ENCODE data around the gene PKIG.
"Not testable (repeated sequence)": the region's sequence is repeated elsewhere in the genome, so short reads cannot be mapped to it uniquely, and the experiment has no call there.

Gene PKIG

DNA sequence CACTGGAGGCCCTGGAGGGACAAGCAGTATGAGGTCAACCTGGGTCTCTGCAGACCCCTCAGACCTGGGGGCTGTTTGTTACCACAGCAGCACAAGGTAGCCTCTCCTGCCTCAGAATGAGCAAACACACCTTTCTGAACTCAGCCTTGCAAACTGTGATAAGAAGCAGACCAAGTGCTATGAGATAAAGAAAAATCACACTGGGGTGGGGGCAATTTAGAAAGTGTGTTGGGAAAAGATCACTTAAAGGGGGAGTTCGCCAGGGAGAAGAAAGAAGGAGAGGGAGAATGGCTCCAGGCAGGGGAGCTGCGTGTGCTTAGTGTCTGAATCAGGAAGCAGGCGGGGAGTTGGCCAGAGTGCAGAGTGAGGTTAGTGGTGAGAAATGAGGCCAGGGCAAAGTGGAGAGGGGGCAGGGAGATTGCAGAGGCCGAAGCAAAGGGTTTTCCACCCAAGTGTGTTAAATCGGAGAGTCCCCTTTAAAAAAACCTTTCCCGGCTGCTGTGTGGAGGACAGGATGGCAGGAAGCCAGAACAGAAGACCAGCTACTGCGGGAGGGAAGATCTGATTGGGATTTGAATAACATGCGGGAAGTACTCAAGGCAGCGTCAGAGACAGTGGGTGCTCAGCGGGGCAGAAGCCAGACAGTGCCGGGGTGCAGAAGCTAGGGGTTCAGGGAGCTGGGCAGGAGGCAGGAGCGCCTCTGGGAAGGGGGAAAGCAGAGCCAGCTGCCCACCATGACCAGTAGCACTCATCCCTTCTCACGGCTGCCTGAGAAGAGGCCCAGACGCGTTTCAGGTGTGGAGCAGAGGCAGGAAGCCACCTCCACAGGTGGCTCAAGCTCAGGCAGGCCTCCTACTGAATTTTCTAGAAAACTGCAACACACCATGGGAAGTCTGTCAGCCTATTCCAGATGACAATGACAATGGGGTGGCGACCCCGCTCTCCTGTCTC lies 60.1 kb downstream of the PKIG start:
- DNase-seq (ENCODE audit: low read depth): peak; percentile 88

DNA sequence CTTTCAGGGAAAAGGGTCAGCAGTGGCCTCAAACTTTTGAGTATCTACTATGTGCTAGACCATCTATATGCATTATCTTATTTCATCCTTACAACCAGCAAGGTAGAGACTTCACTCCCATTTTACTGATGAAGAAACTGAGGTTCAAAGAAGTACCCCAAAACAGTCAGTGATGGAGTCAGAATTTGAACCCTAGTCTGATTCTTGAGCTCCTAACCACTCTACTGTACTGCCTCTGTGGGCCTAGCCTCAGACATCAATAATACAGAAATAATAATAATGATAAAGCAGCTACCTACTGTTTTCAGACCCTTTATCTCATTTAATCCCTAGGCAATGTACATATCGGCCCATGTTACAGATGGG lies 60.8 kb downstream of the PKIG start:
- no peak for DNase-seq (ENCODE audit: low read depth)

DNA sequence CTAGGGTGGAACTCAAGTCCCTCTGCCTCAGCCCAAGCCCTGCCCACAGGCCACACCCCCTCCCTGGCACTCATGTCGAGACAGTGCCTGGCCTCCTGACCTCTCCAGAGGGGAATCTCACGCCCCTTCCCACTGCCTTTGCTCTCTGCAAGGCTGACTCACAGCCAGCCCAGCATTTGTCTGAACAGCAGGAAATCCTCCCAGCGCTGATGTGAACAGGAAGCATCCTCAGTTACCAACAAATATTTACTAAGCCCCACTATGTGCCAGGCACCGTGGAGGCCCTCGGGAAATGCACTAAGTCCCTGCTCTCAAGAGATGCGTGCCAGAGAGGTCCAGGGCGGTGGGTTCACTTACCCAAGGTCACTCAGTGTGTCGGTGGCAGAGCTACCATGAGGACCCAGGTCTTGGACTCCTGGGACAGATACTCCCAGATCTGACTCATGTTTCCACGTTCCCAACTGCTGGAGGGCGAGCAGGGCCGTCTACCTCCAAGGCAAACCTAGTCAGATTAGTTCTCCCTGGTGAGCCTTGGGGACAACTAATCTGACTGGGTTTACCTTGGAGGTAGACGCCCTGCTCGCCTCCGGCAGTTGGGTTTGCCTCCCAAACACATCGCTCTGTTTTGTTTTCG lies 61.3 kb downstream of the PKIG start:
- DNase-seq (ENCODE audit: low read depth): peak; percentile 92

DNA sequence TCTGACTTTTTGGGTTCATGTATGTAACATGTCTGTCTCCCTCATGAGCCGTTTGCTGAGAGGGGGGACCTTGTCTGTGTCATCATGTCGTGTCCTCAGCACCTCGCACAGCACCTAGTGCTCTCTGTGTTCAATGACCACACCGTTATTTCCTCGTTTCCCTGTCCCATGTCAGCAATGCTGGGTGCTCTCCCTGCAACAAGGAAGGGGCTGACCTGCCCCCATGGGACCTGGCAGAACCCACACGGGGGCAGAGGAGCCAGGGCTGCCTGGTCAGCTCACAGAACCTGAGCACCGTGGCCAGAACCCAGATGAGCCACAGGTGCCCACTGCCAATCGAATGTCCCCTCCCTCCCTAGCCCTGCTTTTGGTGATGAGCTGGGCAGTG lies 61.8 kb downstream of the PKIG start:
- no peak for DNase-seq (ENCODE audit: low read depth)

GRCh38 chr20:44644667-44645131 lies 62.3 kb downstream of the PKIG start:
- peak; percentile 20 for DNase-seq (ENCODE audit: low read depth)

DNA sequence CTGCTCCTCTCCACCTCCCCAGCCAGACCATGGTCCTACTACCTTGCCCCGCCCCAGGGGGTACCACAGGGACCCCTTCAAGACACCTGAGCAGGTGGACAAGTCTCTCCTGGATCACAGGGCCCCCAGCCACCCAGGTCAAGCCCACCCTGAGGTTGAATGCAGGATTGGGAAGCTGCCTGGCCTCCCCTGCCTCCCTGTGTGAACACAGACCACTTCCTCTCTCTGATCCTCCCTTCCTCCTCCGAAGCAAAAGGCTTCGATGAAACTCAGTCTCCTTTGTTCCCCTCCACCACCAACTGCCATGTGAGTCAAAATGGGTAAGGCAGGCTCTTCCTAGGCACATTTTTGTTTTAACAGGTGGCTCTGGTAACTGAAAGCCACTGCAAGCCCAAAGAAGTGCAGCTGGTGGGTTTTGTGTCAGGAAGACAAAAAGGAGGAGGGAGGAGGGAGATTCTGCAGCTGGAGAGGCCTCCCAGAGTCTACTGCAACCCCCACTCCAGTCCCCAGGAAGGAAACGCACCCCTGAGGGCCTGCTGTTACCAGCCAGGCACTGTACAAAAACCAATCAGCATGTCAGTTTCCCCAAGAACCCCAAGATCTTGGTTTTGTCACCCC lies 63.8 kb downstream of the PKIG start:
- peak; percentile 12 for DNase-seq (ENCODE audit: low read depth)

DNA sequence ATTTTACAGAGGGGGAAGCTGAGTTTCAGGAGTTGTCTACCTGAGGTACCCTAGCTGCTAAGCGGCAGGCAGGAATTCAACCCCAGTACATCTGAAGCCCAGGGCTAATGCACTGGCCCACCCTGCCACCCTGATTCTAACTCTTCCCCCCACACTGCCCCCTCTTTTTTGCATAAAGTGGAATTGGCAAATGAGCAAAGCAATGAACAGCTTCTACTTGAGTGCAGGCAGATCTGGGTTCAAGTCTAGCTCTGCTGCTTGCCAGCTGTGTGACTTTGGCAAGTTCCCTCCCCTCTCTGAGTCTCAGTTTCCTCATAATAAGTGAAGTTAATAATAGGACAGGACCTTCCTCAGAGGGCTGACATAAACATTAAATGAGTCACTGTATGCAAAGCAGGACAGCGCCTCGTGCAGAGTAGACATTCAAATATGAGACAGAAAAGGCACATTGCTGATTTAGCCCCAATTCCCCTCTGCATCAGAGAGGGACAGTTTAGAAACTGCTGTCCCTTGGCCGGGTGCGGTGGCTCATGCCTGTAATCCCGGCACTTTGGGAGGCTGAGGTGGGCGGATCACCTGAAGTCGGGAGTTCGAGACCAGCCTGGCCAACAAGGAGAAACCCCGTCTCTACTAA lies 64.4 kb downstream of the PKIG start:
- peak; percentile 88 for DNase-seq (ENCODE audit: low read depth)

DNA sequence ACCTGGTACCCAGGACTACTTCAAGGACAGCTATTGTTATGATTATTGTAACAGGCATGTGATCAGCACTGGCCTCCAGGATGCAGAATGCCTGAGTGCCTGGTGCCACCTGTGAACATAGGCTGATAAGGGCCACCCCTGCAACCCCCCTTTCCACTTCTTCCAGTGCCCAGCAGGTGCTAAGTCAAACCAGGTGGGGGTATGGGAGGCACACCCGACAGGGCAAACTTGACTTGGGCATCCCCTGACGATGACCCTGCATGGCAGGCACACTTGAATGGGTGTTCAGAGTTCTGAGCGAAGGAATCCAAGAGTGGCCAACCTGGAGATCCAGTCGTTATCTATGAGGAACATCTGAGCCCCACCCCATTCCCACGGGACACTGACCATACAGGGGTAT lies 65.7 kb downstream of the PKIG start:
- DNase-seq (ENCODE audit: low read depth): no peak

DNA sequence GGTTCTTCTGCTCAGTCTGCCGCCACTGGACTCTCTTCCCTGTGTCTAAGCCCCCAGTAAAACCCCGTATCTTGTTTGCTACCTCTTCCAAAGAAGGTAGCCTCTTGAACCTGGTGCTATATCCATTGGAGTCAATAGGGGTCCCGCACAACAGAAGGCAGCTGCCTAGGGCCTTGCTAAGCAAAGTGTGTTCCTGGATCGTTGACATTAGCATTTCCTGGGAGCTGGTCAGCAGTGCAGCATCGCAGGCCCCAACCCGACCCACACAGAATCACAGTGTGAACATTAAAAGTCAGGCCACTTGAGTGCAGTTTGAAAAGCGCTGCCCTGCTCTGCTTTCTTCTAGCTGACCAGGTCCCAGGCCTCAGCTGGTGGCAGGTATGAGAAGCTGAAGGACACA lies 66.2 kb downstream of the PKIG start:
- DNase-seq (ENCODE audit: low read depth): peak; percentile 42

DNA sequence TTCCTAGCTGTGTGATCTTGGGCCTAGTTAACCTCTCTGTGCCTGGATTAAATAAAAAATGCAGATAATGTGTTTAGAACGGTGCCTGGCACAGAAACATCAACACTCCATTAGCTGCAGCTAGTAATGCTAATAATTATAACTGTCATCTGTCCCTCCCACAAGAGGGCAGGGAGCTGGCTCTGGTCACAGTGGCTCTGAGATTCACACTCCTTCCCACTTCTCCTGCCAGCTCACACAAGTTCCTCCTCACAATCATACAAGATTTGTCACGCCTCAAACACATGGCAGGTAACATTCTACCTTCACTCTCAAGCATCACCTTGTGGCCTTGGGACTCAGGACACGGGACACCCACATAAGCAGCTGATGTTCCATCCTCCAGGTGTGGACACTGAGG lies 66.7 kb downstream of the PKIG start:
- no peak for DNase-seq (ENCODE audit: low read depth)

DNA sequence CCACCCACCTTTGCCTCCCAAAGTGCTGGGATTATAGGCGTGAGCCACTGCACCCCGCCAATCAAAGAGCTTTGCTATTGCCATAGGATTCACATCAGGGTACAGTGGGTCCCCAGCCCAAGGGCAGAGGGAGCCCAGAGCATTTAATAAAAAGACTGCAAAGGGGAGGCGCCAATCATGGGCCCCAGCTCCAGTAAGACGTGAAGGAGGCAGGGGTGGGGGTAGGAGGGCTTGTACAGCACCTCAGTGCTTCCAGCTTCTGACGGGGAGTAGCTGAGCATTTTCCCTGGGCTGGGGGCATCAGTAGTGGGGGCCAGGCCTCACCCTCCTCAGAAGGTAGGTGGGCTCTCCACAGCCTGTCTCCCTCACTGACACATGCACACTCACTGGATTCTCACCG lies 67.6 kb downstream of the PKIG start:
- no peak for DNase-seq (ENCODE audit: low read depth)

DNA sequence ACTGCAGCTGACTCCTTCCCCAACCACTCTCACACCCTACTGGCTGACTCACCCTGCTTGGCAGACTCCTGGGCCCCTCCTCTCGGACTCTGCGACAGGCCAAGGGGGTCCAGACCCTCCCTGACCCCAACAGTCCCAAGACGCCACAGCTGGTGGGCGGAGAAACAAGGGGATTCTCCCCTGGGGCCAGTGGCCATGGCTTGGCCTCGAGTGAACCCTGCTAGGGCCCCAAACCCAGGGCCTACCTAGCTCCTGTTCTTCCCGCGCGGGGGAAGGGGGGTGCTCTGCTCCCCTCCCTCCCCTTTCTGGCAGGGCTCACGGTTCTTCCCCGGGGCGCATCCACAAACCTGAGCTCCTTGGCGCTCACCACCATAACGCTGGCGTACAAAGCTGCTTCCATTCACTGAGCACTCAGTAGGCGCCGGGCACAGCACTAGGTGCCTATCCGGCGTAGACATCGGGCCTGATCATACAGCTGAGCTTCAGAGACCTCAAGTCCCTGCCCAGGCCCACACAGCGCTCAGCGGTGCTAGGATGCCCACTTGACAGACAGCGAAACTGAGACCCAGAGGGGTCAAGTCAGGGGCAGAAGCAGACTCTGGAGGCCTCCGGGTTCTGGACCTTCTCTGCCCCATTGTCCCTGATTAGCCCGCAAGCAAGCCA lies 68.5 kb downstream of the PKIG start:
- DNase-seq (ENCODE audit: low read depth): no peak

DNA sequence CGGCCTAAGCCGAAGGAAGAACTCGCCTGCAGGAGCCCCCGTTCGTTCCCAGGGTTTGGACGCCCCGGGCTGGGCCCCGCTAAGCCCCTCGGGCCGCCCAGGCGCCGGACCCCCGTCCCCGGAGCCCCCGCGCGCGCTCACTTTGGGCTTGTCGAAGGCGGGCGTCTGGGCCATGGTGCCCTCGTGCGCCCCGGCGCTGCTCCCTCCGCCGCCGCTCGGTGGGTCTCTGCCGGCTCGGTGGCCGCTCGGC lies 69.0 kb downstream of the PKIG start:
- DNase-seq (ENCODE audit: low read depth): no peak

- peak; percentile 64 for DNase-seq (ENCODE audit: low read depth)
These were observed 69.5 kb downstream of the PKIG start, which contains the start of gene ADA for GRCh38 chr20:44651684-44652423. ADA (minus strand) TSS chr20:44651699; CDS start chr20:44651607, 92 bp downstream.

- DNase-seq (ENCODE audit: low read depth): no peak
These were observed 71.2 kb downstream of the PKIG start for GRCh38 chr20:44653546-44653945.

DNA sequence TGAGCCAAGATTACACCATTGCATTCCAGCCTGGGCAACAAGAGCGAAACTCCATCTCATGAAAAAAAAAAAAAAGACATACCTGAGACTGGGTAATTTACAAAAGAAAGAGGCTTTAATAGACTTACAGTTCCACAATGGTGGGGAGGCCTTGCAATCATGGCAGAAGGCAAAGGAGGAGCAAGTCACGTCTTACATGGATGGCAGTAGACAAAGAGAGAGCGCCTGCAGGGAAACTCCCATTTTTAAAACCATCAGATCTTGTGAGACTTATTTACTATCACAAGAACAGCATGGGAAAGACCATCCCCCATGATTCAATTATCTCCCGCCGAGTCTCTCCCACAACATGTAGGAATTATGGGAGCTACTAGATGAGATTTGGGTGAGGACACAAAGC lies 71.8 kb downstream of the PKIG start:
- not testable (repeated sequence) for DNase-seq (ENCODE audit: low read depth)

DNA sequence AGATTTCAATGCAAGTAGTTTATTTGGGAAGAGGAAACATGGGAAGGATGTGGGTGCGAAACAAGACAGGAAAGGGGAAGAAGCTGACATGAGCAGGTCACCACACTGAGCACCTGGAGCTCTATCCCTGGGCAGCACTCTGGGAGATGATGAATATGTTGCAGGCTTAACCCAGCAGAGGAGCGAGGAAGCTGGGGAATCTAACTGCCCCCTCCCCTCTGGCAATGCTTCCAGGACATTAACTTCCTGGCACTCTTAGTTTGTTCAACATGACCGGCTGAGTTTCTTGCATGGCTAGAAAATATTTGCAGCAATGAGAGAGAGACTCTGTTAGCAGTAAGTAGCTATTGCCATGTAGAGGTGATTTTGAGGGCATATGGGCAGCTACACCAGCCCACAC lies 74.1 kb downstream of the PKIG start:
- no peak for DNase-seq (ENCODE audit: low read depth)

GRCh38 chr20:44657875-44658274 lies 75.5 kb downstream of the PKIG start:
- DNase-seq (ENCODE audit: low read depth): no peak

GRCh38 chr20:44658810-44659209 lies 76.4 kb downstream of the PKIG start:
- no peak for DNase-seq (ENCODE audit: low read depth)

GRCh38 chr20:44659931-44660330 lies 77.6 kb downstream of the PKIG start:
- no peak for DNase-seq (ENCODE audit: low read depth)

GRCh38 chr20:44660581-44660980 lies 78.2 kb downstream of the PKIG start:
- peak; percentile 13 for DNase-seq (ENCODE audit: low read depth)

Data from ELR (cell line).